MM.1S (cell line): ENCODE measurements around the gene SMIM1.

Source experiments
- DNase-seq: peaks from one replicate; pipeline ENCODE4 v3.0.0-alpha.2; 2015
- H2AFZ ChIP-seq: fragments of 300-600 bp; sonication (generic); 2 replicates; pipeline ENCODE4 v1.6.0; 2016; ENCODE audit warnings: antibody characterized with exemption, low read length
- H3F3A ChIP-seq: fragments of 300-600 bp; sonication (generic); 2 replicates; pipeline ENCODE4 v1.6.1; 2016; ENCODE audit warnings: mild to moderate bottlenecking, antibody characterized with exemption, low read length, moderate library complexity, mixed read lengths; ENCODE audit not compliant: insufficient read depth
- H3K27ac ChIP-seq: fragments of 300-600 bp; sonication (generic); 2 replicates; pipeline ENCODE4 v1.5.1; 2016; ENCODE audit warnings: mild to moderate bottlenecking, low read length
- H3K27me3 ChIP-seq: fragments of 300-600 bp; sonication (generic); replicated peaks from 2 replicates; pipeline ENCODE4 v1.6.0; 2016; ENCODE audit warnings: low read length; ENCODE audit not compliant: insufficient read depth
- H3K36me3 ChIP-seq: fragments of 300-600 bp; sonication (generic); replicated peaks from 2 replicates; pipeline ENCODE4 v1.6.1; 2016; ENCODE audit warnings: mild to moderate bottlenecking, low read length, mixed read lengths; ENCODE audit not compliant: insufficient read depth
- H3K4me1 ChIP-seq: fragments of 300-600 bp; sonication (generic); 2 replicates; pipeline ENCODE4 v1.6.1; 2016; ENCODE audit warnings: low read length, mixed read lengths
- H3K4me2 ChIP-seq: fragments of 300-600 bp; sonication (generic); 2 replicates; pipeline ENCODE4 v1.6.0; 2016; ENCODE audit warnings: low read depth, low read length
- H3K4me3 ChIP-seq: fragments of 300-600 bp; sonication (generic); 2 replicates; pipeline ENCODE4 v1.5.1; 2016; ENCODE audit warnings: low read length, mixed read lengths
- H3K79me2 ChIP-seq: fragments of 300-600 bp; sonication (generic); 2 replicates; pipeline ENCODE4 v1.6.1; 2016; ENCODE audit warnings: mixed run types, low read length, mixed read lengths
- H3K9ac ChIP-seq: fragments of 300-600 bp; sonication (generic); 2 replicates; pipeline ENCODE4 v1.6.1; 2016; ENCODE audit warnings: low read length, mixed read lengths
- H3K9me2 ChIP-seq: fragments of 300-600 bp; sonication (generic); replicated peaks from 2 replicates; pipeline ENCODE4 v1.6.1; 2016; ENCODE audit warnings: mild to moderate bottlenecking, low read length, mixed read lengths; ENCODE audit not compliant: insufficient read depth
- H3K9me3 ChIP-seq: fragments of 300-600 bp; sonication (generic); replicated peaks from 2 replicates; pipeline ENCODE4 v1.6.1; 2016; ENCODE audit warnings: mild to moderate bottlenecking, low read length, mixed read lengths; ENCODE audit not compliant: insufficient read depth
- H4K20me1 ChIP-seq: fragments of 300-600 bp; sonication (generic); 2 replicates; pipeline ENCODE4 v1.6.1; 2016; ENCODE audit warnings: mild to moderate bottlenecking, low read length, moderate library complexity, mixed read lengths; ENCODE audit not compliant: insufficient read depth
- CTCF ChIP-seq: fragments of 300-600 bp; sonication (generic); IDR thresholded peaks from 2 replicates; pipeline ENCODE4 v1.5.1; 2016; ENCODE audit warnings: antibody characterized with exemption, low read length, mixed read lengths
- EZH2 ChIP-seq: fragments of 300-600 bp; sonication (generic); optimal IDR thresholded peaks from 2 replicates; pipeline ENCODE3; 2017; ENCODE audit warnings: low read depth, mild to moderate bottlenecking, antibody characterized with exemption, low read length, mixed read lengths
- EZH2phosphoT487 ChIP-seq: fragments of 300-600 bp; sonication (generic); IDR thresholded peaks from 2 replicates; pipeline ENCODE4 v1.6.1; 2018; ENCODE audit warnings: antibody characterized with exemption, low read length

Gene SMIM1

GRCh38 chr1:3780901-3781300 lies 8.4 kb downstream of the SMIM1 start:
- DNase-seq, result no peak
- Histone ChIP-seq H3K4me3 (no peak overlapping the region), H2AFZ (no peak overlapping the region), H3K27me3 (no peaks in the 10 kb centered on the region), H4K20me1 (no peaks in the 10 kb centered on the region), H3K27ac (no peak overlapping the region), H3K36me3 (0 out of 2 replicates have a peak, but pooled peaks cover 6% of the 10 kb centered on the region), H3K9me2 (no peaks in the 10 kb centered on the region), H3K9me3 (no peaks in the 10 kb centered on the region), H3K4me2 (no peak overlapping the region), H3K4me1 (peaks cover 4% of the 10 kb centered on the region; the same call in 1 of the 2 replicates), H3K9ac (no peak overlapping the region), H3K79me2 (no peaks in the 10 kb centered on the region), H3F3A (no peaks in the 10 kb centered on the region)
- no peak for TF ChIP-seq EZH2
- no peak for TF ChIP-seq EZH2phosphoT487

DNA sequence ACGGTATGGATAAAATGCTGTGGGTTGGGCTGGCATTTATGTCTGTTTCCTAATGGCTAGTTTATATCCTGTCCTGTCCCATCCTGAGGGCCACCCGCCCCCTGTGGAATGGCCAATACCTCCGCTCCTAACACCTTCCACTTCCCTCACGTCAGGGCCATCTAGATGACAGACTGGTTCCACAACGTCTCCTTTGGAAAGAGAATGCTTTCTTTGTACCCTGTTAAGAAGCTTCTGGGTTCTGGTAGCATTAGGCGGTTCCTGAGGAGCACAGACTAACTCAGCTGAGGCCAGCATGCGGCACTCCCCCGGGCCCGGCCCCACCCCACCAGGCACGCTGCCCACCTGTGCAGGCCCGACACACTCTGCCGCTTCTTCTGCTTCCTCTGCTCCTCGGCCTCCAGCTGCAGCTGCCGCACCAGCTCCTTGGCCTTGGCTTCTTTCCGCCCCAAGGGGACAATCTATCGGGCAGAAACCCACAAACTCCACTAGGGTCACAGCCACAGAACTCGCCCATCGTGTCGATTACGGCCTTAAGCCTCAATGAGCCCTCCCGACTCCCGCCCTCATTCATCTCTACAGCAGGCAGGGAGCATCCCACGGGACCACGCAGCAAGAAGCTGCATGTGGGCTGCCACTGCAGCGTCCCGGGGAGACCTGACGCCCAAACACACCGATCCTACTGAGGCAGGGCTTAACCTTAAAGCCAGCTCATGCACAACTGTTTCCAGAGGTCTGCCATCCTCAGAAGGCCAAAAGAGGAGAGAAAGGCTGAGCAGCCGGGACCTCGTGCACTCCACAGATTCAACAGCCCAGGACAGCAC lies 11.3 kb downstream of the SMIM1 start:
- no peak overlapping the region for H2AFZ ChIP-seq
- H3K4me3 ChIP-seq, result no peak overlapping the region
- peaks cover 15% of the 10 kb centered on the region for H3K79me2 ChIP-seq
- H3K27ac ChIP-seq, result no peak overlapping the region
- no peaks in the 10 kb centered on the region for H4K20me1 ChIP-seq
- H3K9me3 ChIP-seq, result no peaks in the 10 kb centered on the region
- 0 out of 2 replicates have a peak, but pooled peaks cover 11% of the 10 kb centered on the region for H3K36me3 ChIP-seq
- H3K9me2 ChIP-seq, result no peaks in the 10 kb centered on the region
- TF ChIP-seq EZH2phosphoT487 (no peak), CTCF (no peak), EZH2 (no peak)
- no peaks in the 10 kb centered on the region for H3K27me3 ChIP-seq
- no peaks in the 10 kb centered on the region for H3F3A ChIP-seq
- H3K4me1 ChIP-seq, result no peaks in the 10 kb centered on the region
- H3K4me2 ChIP-seq, result no peak overlapping the region
- no peak for DNase-seq
- no peak overlapping the region for H3K9ac ChIP-seq

- Histone ChIP-seq H3K79me2 (peaks cover 27% of the 10 kb centered on the region), H4K20me1 (no peaks in the 10 kb centered on the region), H3K9ac (no peak overlapping the region), H3K27ac (no peak overlapping the region), H3K4me2 (no peak overlapping the region), H2AFZ (no peak overlapping the region), H3K4me1 (no peaks in the 10 kb centered on the region), H3K36me3 (0 out of 2 replicates have a peak, but pooled peaks cover 10% of the 10 kb centered on the region), H3K9me3 (no peaks in the 10 kb centered on the region), H3K4me3 (no peak overlapping the region), H3F3A (no peaks in the 10 kb centered on the region), H3K9me2 (no peaks in the 10 kb centered on the region), H3K27me3 (no peaks in the 10 kb centered on the region)
- DNase-seq, result no peak
- TF ChIP-seq EZH2phosphoT487, result no peak
Observed at GRCh38 chr1:3785045-3785444, 12.5 kb downstream of the SMIM1 start.

DNA sequence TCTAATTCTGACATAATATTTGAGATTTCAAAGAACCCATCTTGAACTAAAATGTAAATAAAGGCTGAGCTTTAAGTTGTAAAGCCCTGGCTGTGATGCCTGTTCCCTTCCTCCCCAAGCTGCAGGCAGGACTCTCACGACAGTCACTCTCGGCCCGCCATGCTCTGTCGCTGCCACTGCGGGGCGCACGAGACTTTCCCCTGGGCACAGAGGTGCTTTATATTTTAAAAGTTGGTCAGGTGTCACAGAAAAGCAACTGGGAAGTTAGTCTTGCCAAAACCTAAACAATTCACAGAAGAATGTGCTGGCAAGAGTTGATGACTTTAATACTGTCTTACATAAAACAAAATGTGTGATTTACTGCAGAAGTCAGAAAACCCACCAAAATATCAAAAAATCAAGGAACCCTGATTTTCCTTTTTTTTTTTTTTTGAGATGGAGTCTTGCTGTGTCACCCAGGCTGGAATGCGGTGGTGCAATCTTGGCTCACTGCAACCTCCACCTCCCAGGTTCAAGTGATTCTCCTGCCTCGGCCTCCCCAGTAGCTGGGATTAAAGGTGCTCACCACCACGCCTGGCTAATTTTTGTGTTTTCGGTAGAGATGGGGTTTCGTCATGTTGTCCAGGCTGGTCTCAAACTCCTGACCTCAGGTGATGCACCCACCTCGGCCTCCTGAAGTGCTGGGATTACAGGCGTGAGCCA lies 13.1 kb downstream of the SMIM1 start:
- TF ChIP-seq CTCF (no peak), EZH2phosphoT487 (no peak), EZH2 (no peak)
- Histone ChIP-seq H2AFZ (no peak overlapping the region), H3K4me2 (no peak overlapping the region), H3K27me3 (no peaks in the 10 kb centered on the region), H3K79me2 (peaks cover 32% of the 10 kb centered on the region), H3K4me1 (no peaks in the 10 kb centered on the region), H3F3A (no peaks in the 10 kb centered on the region), H3K36me3 (0 out of 2 replicates have a peak, but pooled peaks cover 5% of the 10 kb centered on the region), H3K4me3 (no peak overlapping the region), H3K9me3 (no peaks in the 10 kb centered on the region), H3K27ac (no peak overlapping the region), H3K9me2 (no peaks in the 10 kb centered on the region), H4K20me1 (no peaks in the 10 kb centered on the region), H3K9ac (no peak overlapping the region)
- DNase-seq, result no peak
